Right ventricle myocardium superior (tissue), 1 donor: ENCODE results near the gene CABYR. TPM values are rescaled to one million over a fixed set of nuclear protein-coding genes. Genes with fewer than 3 reads are reported as not detected.

Experiments used
- ATAC-seq: fragments of 200-7000 bp; cut with Tn5 transposase; one replicate; pipeline ENCODE4 v1.9.1; 2020; ENCODE audit warnings: mild to moderate bottlenecking; ENCODE audit not compliant: poor library complexity
- DNase-seq: peaks from one replicate; pipeline ENCODE4 v3.0.0-alpha.2; 2020
- intact Hi-C: fragments of 100-400 bp; cut with DNase I; formaldehyde crosslinking; loops from one replicate; pipeline ENCODE4 v1.11.2; 2022
- total RNA-seq: library from RNA; stranded (reverse); fragmentation: NEBNext Ultra II Directional; extraction: Animal tissue kit (Norgen Biotek cat#: 25700); gene quantifications from one replicate; pipeline ENCODE4 v1.2.1, GENCODE V29; 2021
- donor health status: DM: no; HTN: yes; CAD: no; lungs with severe emphysema.

The CABYR gene
- total RNA-seq, 1 donor from 2014 or later = not detected

DNA sequence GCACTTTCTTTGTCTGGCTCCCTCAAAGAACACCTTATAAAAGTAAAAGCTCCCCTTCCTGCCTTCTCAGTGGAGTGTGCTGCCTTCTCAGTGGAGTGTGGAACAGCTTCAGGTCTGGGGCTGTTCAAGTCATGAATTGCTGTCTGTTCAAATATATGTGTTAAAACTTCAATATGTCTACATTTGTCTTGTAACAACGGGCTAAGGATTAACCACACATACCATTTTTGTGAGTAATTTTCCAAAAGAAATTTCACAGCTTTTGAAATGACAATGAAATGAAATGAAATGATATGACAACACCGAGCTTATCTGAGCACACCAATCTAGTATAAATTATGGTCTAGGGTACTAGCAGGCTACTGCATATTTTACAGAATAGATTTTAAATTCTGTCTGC lies 42.9 kb downstream of the CABYR start:
- intact Hi-C loops = no loop called here
- no peak for ATAC-seq
- no peak for DNase-seq

DNA sequence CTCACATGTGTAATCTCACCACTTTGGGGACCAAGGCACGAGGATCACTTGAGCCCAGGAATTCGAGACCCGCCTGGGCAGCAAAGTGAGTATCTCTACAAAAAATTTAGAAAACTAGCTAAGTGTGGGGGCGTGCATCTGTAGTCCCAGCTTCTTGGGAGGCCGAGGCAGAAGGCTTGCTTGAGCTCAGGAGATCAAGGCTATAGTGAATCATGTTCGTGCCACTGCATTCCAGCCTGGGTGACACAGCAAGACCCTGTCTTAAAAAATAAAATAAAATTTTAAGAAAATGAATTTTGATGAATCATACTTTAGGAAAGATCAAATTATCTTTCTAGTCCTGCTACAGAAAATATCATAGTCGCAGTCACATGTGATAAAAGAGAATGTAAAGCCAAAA lies 46.9 kb downstream of the CABYR start:
- intact Hi-C loops = no loop called here
- ATAC-seq (no peak), DNase-seq (no peak)

DNA sequence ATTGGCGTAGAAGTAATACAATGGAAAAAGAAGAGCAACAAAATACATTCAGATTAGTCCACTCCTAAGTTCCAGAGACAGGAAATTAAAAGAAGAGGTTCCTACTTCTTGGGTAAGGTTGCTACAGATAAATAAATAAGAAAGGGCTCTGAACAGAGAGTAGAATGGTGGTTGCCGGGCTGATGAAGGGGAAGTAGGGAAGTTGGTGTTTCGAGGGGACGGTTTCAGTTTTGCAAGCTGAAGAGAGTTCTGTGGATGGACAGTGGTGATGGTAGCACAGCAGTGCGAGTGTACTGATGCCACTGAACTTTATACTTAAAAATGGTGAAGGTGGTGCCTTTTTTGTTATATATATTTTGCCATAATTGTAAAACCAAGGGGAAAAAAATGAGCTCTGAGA lies 48.2 kb downstream of the CABYR start:
- DNase-seq (no peak), ATAC-seq (no peak)
- intact Hi-C loops = no loop called here

DNA sequence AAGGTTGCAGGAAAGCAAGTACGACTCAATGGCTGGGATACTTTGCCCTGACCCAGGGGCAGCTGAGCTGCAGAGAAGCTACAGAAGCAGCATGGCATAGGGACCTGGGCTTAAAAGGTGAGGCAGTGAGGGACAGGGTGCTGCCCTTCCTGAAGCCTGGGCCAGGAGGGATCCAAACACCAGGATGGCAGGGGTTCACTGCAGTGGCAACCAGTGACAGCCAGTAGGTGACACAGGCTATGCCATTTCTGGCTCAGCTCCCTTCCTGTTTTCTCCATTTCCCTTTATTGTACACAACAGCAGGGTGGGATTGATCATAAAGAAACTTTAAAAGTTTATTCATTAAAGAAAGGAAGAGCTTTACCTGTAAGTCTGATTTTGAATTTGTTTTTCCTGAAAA lies 48.8 kb downstream of the CABYR start:
- intact Hi-C loops = no loop called here
- DNase-seq = no peak
- peak; percentile 30 for ATAC-seq

DNA sequence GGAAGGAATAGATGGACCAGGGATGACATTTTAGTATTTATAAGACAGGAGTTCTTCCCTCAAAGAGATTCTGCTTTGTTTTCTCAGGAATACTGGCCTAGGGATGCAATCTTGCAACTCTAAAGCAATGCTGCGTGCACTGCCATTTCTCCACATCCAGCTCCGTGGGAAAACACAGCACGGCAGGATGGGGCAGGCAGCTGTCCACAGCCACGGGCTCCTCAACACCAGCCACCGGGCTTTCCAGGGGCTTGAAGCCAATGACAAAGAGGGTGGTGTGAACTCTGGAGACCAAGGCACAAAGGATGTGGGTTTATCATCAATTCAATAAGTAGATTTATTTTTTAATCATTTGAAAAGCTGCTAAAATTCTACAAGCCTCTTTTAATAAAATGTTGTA lies 49.3 kb downstream of the CABYR start:
- intact Hi-C loops = no loop called here
- DNase-seq (no peak), ATAC-seq (no peak)

DNA sequence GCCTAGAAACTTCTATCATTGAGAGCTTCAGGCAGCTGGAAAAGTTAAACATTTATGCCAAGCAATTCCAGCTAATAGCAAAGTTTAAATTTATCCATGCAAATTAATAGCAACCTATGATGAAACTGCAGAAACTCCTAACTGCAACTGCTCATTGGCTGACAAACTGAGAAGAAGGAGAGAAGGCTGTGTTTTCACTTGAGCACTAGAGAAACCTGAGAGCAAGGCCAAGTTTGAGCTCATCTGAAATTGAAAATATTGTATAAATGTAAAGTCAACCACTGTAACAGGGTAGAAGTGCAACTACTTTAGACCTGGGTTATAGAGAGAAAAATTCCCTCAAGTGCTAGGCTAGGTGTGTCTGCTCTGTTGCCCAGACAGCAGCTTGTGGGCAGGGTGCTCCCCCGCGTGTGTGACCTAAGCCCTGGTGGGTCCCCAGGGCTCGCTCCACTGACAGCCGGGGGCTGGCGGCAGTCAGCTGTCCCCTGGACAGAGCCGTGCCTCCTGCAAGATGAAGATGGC lies 50.2 kb downstream of the CABYR start:
- DNase-seq = no peak
- peak; percentile 50 for ATAC-seq
- intact Hi-C loops = no loop called here

DNA sequence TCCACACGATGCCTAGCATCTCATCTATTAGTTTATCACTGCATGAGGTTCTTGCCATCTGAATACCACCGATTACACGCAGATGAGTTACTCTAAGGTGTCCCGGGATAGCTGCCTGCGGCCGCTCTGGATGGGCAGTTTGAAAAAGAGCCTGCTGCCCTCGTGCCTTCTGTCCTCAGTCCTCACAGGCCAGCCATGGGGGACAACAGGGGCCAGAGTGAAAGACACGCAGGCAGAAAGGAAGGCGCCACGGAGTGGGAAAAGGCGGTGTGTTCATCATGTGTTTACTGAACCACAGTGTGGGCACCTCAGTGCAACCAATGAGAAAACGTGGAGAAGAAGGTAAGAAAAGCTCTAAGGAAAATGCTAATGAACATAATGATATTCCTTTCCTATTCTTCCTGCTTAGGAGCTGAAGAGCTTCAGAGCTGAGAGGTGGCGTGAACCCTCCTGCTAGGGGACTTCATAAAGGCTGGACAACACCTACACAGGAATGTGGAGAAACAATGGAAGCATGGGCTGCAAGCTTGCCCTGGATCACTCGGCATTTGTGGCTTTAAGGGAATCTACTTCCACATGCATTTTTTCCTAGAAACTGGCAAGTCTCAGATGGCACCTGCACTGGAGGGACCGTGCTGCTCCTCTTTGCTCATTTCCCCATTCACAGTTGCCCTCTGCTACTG lies 50.9 kb downstream of the CABYR start:
- DNase-seq = no peak
- ATAC-seq = no peak
- intact Hi-C loops = no loop called here

DNA sequence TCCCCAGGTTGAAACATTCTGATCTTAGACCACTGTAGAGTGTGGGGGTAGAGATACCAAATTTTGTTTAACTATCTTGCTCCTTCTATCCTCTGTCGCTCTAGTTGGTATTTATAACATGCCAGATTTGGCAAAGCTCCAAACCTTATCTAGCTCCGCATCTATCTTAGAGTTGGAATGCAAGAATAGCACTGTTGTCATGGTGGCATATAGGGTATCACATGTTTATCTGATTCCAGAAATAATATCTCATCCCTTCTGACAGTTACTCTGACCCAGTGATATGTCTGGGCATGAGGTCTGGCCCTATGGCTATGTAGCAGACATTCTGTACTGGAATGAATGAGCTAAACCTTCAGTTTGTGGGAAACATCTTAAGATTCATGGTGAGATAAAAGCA lies 51.7 kb downstream of the CABYR start:
- intact Hi-C loops = no loop called here
- no peak for DNase-seq
- no peak for ATAC-seq

DNA sequence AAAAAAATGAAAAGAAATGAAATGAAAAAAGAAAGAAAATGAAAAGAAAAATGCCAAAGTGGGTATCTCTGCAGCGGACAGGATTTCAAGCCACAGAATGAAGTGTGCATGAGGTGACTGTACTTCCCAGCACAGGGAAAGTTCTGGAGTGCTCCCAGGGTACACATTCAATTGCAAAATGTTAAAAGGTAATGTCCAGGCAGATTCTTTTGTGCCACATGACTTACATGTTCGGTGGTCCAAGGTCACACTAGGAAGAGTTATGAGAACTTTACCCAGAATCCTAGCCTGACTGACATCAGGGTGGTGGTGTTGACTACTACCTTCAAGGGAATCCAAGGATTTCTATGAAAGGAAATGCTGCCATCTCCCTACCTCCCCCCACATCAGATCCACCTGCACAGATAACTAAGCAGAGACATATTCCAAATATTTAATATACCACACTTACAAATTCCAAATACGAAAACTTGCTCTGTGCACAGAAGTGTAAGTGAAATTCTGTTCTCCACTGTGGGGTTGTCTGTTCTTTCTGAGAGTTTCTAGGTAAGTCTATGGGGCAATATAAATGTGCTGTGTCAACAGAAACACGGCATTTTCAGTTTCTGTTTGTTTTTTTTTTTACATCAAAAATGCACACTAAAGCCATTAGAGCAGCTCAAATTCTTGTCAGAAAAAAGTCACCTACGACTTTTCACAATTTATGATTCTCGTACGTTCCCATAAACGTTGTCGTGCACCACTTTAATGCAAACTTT lies 56.6 kb downstream of the CABYR start:
- ATAC-seq = no peak
- no peak for DNase-seq
- intact Hi-C loops = no loop called here

DNA sequence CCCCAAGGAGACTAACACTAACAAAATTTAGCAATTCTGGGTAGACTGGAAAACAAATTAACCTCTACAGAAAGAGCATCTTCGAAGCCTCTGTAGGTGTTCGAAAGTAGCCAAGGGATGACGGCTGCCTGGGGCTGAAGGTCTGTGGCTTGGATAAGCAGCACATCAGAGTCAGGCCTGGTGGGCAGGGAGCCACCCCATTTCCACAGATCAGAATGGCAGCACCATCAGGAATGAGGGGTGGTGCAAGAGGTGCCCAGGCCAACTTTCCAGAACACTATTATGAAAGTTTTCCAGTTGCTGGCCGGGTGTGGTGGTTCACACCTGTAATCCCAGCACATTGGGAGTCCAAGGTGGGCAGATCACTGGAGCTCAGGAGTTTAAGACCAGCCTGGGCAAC lies 57.9 kb downstream of the CABYR start:
- ATAC-seq (no peak), DNase-seq (no peak)
- intact Hi-C loops = no loop called here

DNA sequence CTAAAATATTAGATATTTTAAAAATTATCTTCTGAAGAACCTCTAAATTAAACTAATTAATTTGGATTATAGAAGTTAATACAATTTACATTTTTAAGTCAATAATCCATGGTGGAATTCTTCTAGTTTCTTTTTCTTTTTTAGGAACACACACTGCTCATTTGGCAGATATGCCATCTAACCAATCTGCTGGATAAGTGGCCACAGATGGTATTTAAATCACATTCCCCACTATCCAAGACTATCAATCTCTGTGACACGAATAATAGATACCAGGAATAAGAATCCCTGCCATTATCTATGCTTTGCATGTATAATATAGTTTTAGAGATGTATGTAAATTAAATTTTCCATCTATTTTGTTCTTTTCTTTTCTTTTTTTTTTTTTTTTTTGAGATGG lies 58.5 kb downstream of the CABYR start:
- DNase-seq (no peak), ATAC-seq (no peak)
- intact Hi-C loops = no loop called here

DNA sequence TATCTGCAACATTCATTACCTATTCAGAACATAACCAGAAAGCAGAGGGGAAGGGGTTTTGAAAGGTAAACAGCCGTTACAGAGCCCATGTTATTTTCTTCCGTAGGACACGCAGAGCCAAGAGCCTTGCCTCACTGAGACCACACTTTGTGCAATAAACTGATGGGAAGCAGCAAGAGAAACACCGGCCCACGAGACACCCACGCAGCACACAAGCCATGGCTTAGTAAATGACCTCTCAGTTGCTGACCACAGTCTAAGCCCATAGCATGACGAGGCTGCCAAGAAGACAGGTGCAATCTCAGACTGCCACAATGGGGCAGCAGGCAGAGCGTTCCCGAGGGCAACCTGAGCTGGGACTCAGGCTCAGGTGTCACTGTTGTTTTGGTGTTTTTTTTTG lies 59.6 kb downstream of the CABYR start:
- ATAC-seq = no peak
- intact Hi-C loops = no loop called here

DNA sequence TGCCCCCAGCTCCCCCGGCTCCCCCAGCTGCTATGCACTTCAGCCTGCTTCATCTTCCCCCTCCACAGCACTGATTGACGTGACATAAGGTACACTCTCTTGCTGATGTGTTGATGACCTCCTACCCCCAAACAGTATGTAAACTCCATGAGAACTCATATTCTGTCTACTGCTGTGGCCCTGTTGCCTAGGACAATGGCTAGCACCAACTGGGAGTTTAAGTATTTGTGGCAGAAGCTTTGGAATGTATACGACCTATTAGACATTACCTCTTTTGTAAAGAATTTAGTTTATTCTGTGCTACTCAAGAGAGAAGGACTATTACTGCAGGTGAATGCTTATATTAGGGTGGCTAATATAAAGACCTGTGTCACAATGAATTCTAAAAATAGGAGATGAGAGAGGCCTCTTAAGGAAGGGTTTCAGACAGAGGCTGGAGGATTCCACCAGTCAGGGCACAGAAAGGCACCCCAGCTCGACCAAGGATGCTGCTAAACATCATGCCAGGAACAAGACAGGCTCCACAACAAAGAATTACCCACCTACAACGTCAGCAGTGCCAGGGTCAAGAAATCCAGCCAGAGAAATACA lies 60.6 kb downstream of the CABYR start:
- no peak for DNase-seq
- intact Hi-C loops = no loop called here
- peak; percentile 71 for ATAC-seq

More for the DNA sequence above, 59.6 kb downstream of the CABYR start:
- no peak for DNase-seq

DNA sequence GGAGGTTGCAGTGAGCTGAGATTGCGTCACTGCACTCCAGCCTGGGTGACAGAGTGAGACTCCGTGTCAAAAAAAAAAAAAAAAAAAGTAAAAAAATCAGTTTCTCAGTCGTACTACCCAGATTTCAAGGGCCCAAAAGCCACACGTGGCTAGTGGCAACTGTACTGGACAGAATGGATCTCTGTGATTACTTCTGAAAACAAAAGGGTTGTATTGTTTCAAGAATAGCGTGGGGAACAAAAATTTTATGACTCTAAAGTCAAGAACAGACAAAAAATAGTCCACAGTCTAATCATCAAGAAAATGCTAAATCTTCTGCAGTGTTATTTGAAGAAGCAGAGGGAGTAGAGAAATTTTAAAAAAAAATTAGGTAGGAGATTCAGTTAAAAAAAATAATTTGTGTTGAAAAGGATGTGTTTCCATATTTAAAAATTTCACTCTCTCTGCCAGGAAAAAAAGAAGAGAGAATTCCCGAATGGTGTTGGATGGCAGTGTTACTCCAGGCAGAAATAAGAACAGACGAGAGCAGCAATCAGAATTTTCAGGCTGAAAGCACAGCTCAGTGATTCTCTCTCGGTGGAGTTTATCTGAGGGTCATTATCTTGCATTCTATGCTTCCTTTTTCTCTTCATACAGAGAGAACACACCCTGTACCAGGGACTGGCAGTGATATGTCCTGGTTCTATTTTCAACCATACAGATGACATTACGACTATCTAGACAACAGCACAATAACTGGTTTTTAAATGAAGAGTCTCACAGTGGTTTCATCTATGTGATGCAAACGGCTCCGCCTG lies 61.8 kb downstream of the CABYR start:
- DNase-seq (no peak), ATAC-seq (peak; percentile 58)
- intact Hi-C loops = no loop called here

DNA sequence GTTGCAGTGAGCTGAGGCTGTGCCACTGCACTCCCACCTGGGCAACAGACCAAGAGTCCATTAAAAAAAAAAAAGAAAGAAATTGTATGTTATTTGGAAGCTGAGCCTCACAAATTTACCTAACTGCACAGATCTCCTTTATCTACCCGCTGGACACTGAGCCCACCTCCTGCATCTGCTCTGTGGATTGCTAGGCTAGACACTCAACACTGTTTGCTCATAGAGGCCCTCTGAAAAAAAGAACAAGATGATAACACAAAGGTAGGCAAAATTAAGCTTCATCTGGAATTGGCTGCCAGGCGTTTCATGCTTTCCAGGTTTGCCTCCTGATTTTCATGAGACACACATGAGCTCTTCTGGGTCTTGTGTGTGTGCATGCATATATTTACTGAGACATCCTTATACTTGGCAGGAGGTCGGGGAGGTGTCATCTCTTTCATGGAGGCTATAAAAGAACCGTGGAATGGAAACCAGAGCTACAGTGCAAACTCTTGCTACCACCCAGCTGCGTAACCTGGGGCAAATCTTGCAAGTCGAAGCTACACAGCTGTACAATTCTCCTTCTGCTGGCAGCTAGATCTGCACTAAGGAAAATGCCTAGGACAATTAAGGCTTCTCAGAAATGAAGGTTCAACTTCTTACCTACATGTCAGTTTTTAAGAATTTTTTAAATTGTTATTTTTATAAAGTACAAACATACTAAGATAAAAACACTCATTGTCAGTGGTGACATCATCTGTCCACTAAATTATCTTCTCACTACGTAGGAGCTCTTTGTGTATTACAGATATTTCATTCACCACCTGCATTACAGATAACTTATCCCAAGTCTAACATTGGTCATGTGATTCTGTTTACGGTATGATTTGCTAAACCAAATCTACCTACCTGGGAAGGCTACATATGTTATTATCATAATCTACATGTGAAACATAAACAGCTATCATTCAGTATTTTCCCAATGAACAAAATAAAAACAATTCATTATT lies 63.1 kb downstream of the CABYR start:
- ATAC-seq = peak; percentile 29
- intact Hi-C loops = no loop called here
- DNase-seq = no peak

DNA sequence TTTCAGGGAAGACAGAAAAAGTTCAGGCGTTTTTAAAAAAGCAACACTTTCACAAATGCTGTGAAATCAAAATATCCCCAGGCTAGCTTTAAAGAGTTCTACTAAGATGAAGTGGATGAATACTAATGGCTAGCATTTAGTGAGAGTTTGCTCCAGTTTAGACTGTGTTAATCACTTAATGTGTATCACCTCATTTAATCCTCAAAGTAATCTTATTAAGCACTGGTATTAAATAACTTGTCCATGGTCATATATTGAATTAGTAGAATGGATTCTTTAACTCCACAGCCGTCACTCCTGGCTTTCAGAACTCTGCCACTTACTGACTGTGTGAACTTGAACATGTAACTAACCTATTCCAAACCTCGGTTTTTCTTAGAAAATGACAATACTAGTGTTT lies 66.0 kb downstream of the CABYR start:
- no peak for DNase-seq
- intact Hi-C loops = no loop called here
- ATAC-seq = no peak

DNA sequence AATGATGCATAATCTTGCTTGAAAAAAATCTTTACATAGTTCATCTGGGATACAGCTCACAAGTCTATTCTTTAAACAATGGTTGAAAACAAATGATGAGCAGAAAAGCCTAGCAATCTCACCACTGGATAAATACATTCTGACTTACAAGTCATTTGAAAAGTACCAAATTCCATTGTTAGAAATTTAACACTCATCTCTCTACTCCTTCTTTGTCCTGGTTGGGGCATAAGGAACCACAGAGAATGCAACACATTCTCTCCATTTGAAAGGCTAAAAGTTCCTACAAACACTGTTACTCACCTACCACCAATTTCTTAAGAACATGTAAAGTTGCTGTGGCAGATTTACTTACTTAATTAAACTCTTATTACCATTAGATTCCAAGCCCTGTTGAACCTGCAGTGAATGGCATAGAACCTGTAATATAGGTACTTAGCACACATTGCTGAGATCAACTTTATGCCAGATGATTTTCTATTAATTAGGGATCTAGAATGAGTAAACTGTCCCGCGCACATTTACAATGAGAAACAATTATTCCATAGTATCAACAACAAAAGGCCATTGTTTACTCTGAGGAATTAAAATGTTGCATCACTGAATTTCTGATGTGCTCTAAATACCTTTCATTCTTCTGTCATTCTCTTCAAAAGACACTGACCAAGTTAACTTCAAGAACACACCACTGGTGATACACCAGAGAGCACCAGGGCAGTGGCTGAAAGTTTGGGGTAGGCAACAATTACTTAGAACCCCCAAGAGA lies 69.6 kb downstream of the CABYR start:
- no peak for DNase-seq
- intact Hi-C loops = no loop called here
- no peak for ATAC-seq
